Gastroesophageal sphincter (tissue), 3 donors: ENCODE results near the gene KMT2C.

Experiments
- CTCF ChIP-seq, 4 experiments: fragments of 200-600 bp in 2 of 4; fragments of 450-650 bp in 2 of 4; sonication (generic) in 1 of 4; IDR thresholded peaks; one replicate each; pipeline ENCODE4 v1.5.1; 2017 to 2019; ENCODE audit warnings: antibody characterized with exemption in 4 of 4, mild to moderate bottlenecking in 2 of 4, moderate library complexity in 2 of 4
- EP300 ChIP-seq: sonication (generic); formaldehyde crosslinking; IDR thresholded peaks from one replicate; pipeline ENCODE4 v1.6.1; 2017; ENCODE audit warnings: antibody characterized with exemption, mild to moderate bottlenecking
- POLR2AphosphoS5 ChIP-seq: sonication (generic); formaldehyde crosslinking; IDR thresholded peaks from one replicate; pipeline ENCODE4 v1.6.1; 2017; ENCODE audit warnings: antibody characterized with exemption

GRCh38 chr7:152158801-152159587 is 276.8 kb downstream of the KMT2C start:
- TF ChIP-seq CTCF (IDR thresholded peaks at IDR 0.05) (no peak), POLR2AphosphoS5 (no peak), EP300 (no peak)
